Esophagus muscularis mucosa (tissue), 3 donors: ENCODE data around the gene ANKIB1.

Experiments used
- POLR2A ChIP-seq: fragments of 450-650 bp; IDR thresholded peaks from one replicate; pipeline ENCODE4 v1.6.1; 2017; ENCODE audit warnings: antibody characterized with exemption, moderate library complexity, mild to moderate bottlenecking, low read depth
- TF ChIP-seq, protein P1 (sequence below), 3 experiments: fragments of 200-600 bp in 2 of 3; fragments of 450-650 bp in 1 of 3; sonication (generic) in 2 of 3; IDR thresholded peaks; one replicate each; pipeline ENCODE4 v1.5.1; 2017 to 2019; ENCODE audit warnings: antibody characterized with exemption in 3 of 3, mild to moderate bottlenecking in 2 of 3, moderate library complexity in 1 of 3

DNA sequence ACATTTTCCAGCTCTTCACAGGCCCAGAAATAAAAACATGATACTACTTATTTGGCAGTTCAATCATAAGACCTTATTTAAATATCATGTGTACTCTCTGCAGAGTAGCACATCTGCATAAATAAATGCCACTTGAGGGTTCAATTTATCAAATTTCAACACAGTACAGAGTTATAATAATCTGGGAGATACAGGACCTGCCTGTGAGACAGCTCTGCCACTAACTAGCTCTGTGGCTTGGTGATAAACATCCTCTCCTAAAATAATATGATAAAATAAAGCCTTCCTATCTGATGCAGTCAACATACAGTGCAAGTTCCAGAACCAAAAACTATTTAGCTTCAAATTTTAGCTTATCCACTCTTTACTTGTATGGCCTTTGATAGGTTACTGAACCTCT lies 110.6 kb downstream of the ANKIB1 start:
- TF ChIP-seq, protein P1, sequence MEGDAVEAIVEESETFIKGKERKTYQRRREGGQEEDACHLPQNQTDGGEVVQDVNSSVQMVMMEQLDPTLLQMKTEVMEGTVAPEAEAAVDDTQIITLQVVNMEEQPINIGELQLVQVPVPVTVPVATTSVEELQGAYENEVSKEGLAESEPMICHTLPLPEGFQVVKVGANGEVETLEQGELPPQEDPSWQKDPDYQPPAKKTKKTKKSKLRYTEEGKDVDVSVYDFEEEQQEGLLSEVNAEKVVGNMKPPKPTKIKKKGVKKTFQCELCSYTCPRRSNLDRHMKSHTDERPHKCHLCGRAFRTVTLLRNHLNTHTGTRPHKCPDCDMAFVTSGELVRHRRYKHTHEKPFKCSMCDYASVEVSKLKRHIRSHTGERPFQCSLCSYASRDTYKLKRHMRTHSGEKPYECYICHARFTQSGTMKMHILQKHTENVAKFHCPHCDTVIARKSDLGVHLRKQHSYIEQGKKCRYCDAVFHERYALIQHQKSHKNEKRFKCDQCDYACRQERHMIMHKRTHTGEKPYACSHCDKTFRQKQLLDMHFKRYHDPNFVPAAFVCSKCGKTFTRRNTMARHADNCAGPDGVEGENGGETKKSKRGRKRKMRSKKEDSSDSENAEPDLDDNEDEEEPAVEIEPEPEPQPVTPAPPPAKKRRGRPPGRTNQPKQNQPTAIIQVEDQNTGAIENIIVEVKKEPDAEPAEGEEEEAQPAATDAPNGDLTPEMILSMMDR (IDR thresholded peaks at IDR 0.05), result no peak
- no peak for TF ChIP-seq POLR2A
